EH (cell line): ENCODE results near the gene CBX4.
A peak's percentile ranks its signal among the peaks of the same experiment; 100 is the strongest.

Experiments used
- DNase-seq: peaks from one replicate; pipeline ENCODE4 v3.0.0-alpha.2; 2015; ENCODE audit warnings: low read depth

CBX4 gene

GRCh38 chr17:79811868-79812352 lies 27.3 kb downstream of the CBX4 start:
- no peak for DNase-seq

- peak; percentile 31 for DNase-seq
These were observed 28.0 kb downstream of the CBX4 start for GRCh38 chr17:79811011-79811867.

GRCh38 chr17:79810130-79811010 lies 28.9 kb downstream of the CBX4 start:
- peak; percentile 74 for DNase-seq

GRCh38 chr17:79809530-79810129 lies 29.6 kb downstream of the CBX4 start:
- no peak for DNase-seq

- DNase-seq, result peak; percentile 35
These were observed 30.3 kb downstream of the CBX4 start for GRCh38 chr17:79808763-79809529.

GRCh38 chr17:79806863-79807720 lies 32.1 kb downstream of the CBX4 start:
- DNase-seq, result no peak

- no peak for DNase-seq
These were observed 32.8 kb downstream of the CBX4 start for GRCh38 chr17:79806446-79806760.

GRCh38 chr17:79804856-79805696 lies 34.2 kb downstream of the CBX4 start:
- DNase-seq, result no peak

GRCh38 chr17:79803997-79804855 lies 35.0 kb downstream of the CBX4 start:
- DNase-seq, result peak; percentile 26

- no peak for DNase-seq
These were observed 35.7 kb downstream of the CBX4 start for GRCh38 chr17:79803421-79803996.

- peak; percentile 20 for DNase-seq
These were observed 36.4 kb downstream of the CBX4 start for GRCh38 chr17:79802736-79803420.

- no peak for DNase-seq
These were observed 37.1 kb downstream of the CBX4 start for GRCh38 chr17:79802039-79802735.

- DNase-seq, result peak; percentile 29
These were observed 37.8 kb downstream of the CBX4 start for GRCh38 chr17:79801156-79802038.

- DNase-seq, result peak; percentile 60
These were observed 38.7 kb downstream of the CBX4 start for GRCh38 chr17:79800325-79801155.
